A549 treated with DMSO at 1 μM for 4 hours (cell line): Measurements from ENCODE around the gene VMO1. TPM values are rescaled to one million over a fixed set of nuclear protein-coding genes. Genes with fewer than 3 reads are reported as not detected.

Experiments used
- total RNA-seq: library from RNA; stranded (reverse); fragments of 200-300 nt; extraction: Qiagen RNA extraction; gene quantifications from 5 replicates; pipeline ENCODE4 v1.2.3, GENCODE V29; 2022; ENCODE audit warnings: low read depth

The VMO1 gene
- 0.47 to 1.5 TPM (median 1.3 TPM) in 4 of 5 replicates, not detected in the other for total RNA-seq

GRCh38 chr17:4786106-4786511 lies at the start of gene VMO1:
TSS of gene VMO1 (minus strand) at chr17:4786364. CDS start at chr17:4786352, 12 bp downstream.

GRCh38 chr17:4833178-4833940 lies 47.2 kb upstream of the VMO1 start, which contains the start of gene MINK1:
TSS of gene MINK1 (plus strand) at chr17:4833340. CDS start at chr17:4833584, 244 bp downstream.

GRCh38 chr17:4806777-4807604 lies 20.8 kb upstream of the VMO1 start, which contains the start of gene PLD2:
TSS of gene PLD2 (plus strand) at chr17:4807152. CDS start at chr17:4807773, 621 bp downstream.

GRCh38 chr17:4802228-4802627 lies 16.1 kb upstream of the VMO1 start, which contains the start of gene C17orf114:
TSS of gene C17orf114 (minus strand) at chr17:4802328.

GRCh38 chr17:4788807-4789700 lies 2.9 kb upstream of the VMO1 start, which contains the start of gene GLTPD2:
TSS of gene GLTPD2 (plus strand) at chr17:4788964. CDS start at chr17:4789012, 48 bp downstream.

GRCh38 chr17:4771519-4772234 lies 14.5 kb downstream of the VMO1 start, which contains the start of gene TM4SF5:
TSS of gene TM4SF5 (plus strand) at chr17:4771886. CDS start at chr17:4771923, 37 bp downstream.

GRCh38 chr17:4739122-4740024 lies 46.8 kb downstream of the VMO1 start, which contains the start of the genes CXCL16 and ZMYND15:
TSS of gene CXCL16 (minus strand) at chr17:4739928. CDS start at chr17:4739339, 589 bp downstream.
TSS of gene ZMYND15 (plus strand) at chr17:4739833. CDS start at chr17:4740549, 716 bp downstream.

Other genes with a start within 250 kb of the VMO1 start
- 101 to 127 TPM (median 114 TPM) in 5 replicates for gene MYBBP1A, start 231.0 kb downstream of the VMO1 start, total RNA-seq
- gene GGT6, start 225.8 kb downstream of the VMO1 start, total RNA-seq, result 0.08 TPM in 1 of 5 replicates, not detected in the others
- 0.21 to 1.9 TPM (median 1.0 TPM) in 5 replicates for gene SMTNL2, start 201.8 kb downstream of the VMO1 start, total RNA-seq
- gene ALOX15, start 144.7 kb downstream of the VMO1 start, total RNA-seq, result 0.06 to 0.14 TPM (median 0.10 TPM) in 4 of 5 replicates, not detected in the other
- 68.7 to 88.2 TPM (median 76.7 TPM) in 5 replicates for gene PELP1, start 82.2 kb downstream of the VMO1 start, total RNA-seq
- 51.9 to 68.9 TPM (median 63.3 TPM) in 5 replicates for gene ARRB2, start 75.7 kb downstream of the VMO1 start, total RNA-seq
- 40.9 to 46.9 TPM (median 43.8 TPM) in 5 replicates for gene MED11, start 54.9 kb downstream of the VMO1 start, total RNA-seq
- gene ZMYND15, start 46.5 kb downstream of the VMO1 start, total RNA-seq, result 0.41 to 0.86 TPM (median 0.60 TPM) in 5 replicates
- 15.0 to 20.2 TPM (median 18.3 TPM) in 5 replicates for gene CXCL16, start 46.4 kb downstream of the VMO1 start, total RNA-seq
- 0.31 to 1.2 TPM (median 0.64 TPM) in 5 replicates for gene TM4SF5, start 14.5 kb downstream of the VMO1 start, total RNA-seq
- gene GLTPD2, start 2.6 kb upstream of the VMO1 start, total RNA-seq, result not detected in 5 replicates
- gene PSMB6, start 9.8 kb upstream of the VMO1 start, total RNA-seq, result 443 to 508 TPM (median 482 TPM) in 5 replicates
- 20.0 to 27.5 TPM (median 25.1 TPM) in 5 replicates for gene PLD2, start 20.8 kb upstream of the VMO1 start, total RNA-seq
- 49.3 to 64.6 TPM (median 56.6 TPM) in 5 replicates for gene MINK1, start 47.0 kb upstream of the VMO1 start, total RNA-seq
- gene C17orf107, start 113.2 kb upstream of the VMO1 start, total RNA-seq, result 0.17 to 0.29 TPM (median 0.28 TPM) in 5 replicates
- gene CHRNE, start 116.7 kb upstream of the VMO1 start, total RNA-seq, result 0.07 to 0.21 TPM (median 0.08 TPM) in 4 of 5 replicates, not detected in the other
- gene GP1BA, start 145.9 kb upstream of the VMO1 start, total RNA-seq, result not detected in 5 replicates
- 65.3 to 82.3 TPM (median 72.2 TPM) in 5 replicates for gene SLC25A11, start 153.7 kb upstream of the VMO1 start, total RNA-seq
- 93.0 to 144 TPM (median 121 TPM) in 5 replicates for gene RNF167, start 153.9 kb upstream of the VMO1 start, total RNA-seq
- 2,001 to 2,972 TPM (median 2,479 TPM) in 5 replicates for gene PFN1, start 162.2 kb upstream of the VMO1 start, total RNA-seq
- 51.2 to 61.4 TPM (median 55.7 TPM) in 5 replicates for gene ENO3, start 164.8 kb upstream of the VMO1 start, total RNA-seq
- 69.9 to 87.4 TPM (median 71.4 TPM) in 5 replicates for gene SPAG7, start 181.5 kb upstream of the VMO1 start, total RNA-seq
- gene CAMTA2, start 201.3 kb upstream of the VMO1 start, total RNA-seq, result 22.0 to 37.9 TPM (median 31.6 TPM) in 5 replicates
- gene INCA1, start 211.2 kb upstream of the VMO1 start, total RNA-seq, result 1.3 to 2.0 TPM (median 1.5 TPM) in 5 replicates
- gene KIF1C, start 211.6 kb upstream of the VMO1 start, total RNA-seq, result 98.9 to 125 TPM (median 114 TPM) in 5 replicates
- gene SLC52A1, start 249.1 kb upstream of the VMO1 start, total RNA-seq, result 0.34 to 1.2 TPM (median 0.68 TPM) in 5 replicates